HG03342 (cell line): ENCODE data around the gene L1CAM.

Experiments
- ATAC-seq: cut with Tn5 transposase; IDR thresholded peaks from one replicate; pipeline ENCODE4 v1.9.1; 2021; ENCODE audit warnings: mild to moderate bottlenecking, moderate library complexity; ENCODE audit not compliant: unreplicated experiment

L1CAM gene

DNA sequence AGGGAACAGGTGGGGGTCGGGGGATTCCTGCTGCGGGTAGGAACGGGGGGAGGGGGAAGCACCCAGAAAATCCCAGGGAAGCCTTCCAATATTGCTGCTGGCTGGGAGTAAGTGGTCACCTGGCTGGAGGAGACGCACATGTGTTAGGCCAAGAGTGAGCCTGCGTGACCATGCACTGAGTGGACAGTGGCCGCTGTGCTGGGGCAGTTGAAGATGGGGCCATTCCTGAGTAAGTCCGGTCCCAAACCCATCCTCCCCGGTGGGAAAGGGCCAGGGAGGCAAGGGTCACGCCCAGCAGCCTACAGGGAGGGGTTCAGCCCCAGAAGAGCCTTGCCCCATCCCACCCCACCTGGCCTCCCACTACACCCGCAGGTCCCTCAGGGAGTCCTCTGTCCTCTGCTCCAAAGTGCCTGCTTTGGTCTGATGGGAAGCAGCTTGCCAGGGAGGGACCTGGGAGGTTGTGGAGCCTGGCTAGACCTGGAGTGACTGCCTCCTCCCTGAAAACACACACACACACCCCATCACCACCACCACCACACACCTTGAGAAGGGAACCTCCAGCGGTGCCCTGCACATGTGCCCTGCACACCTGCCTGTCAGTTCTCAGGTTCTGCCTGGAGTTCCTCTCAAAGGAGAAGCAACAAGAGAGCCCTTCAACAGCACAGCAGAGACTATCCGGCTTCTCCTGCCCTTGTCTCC lies 6.1 kb downstream of the L1CAM start:
- no peak for ATAC-seq

DNA sequence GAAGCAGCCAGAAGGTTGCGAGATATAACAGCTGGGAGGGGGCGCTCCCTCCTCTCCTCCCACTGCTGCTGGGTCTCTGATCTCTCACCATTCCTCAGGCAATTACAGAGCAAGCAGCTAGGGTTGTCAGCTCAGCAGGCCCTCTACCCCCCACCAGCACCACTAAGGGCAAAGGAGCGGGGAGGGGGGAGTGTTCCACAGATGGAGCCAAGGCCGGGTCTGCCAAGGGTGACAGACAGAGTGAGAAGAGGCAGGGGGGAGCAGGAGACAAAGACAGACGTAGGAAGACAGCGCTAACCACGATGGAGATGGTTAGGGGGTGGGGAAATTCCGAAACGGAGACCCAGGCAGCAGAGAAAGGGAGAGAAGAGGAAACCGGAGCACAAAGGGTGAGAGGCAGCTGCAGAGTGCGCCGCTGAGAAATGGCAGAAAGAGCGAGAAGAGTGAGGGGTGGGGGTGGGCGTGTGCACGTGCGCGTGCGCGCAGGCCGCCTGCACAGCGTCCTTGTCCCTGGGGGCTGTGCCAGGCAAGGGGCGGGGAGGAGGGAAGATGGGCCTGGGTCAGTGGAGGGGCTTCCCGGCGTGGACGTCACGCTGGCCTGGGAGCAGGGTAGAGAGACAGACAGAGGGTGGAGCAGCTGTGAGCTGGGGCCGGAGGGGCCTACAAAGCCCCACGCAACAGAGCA lies 6.9 kb downstream of the L1CAM start:
- ATAC-seq, result no peak

GRCh38 chrX:153878345-153878744 lies 7.6 kb downstream of the L1CAM start:
- no peak for ATAC-seq

- ATAC-seq, result no peak
These were observed 8.3 kb downstream of the L1CAM start for GRCh38 chrX:153877571-153878261.

DNA sequence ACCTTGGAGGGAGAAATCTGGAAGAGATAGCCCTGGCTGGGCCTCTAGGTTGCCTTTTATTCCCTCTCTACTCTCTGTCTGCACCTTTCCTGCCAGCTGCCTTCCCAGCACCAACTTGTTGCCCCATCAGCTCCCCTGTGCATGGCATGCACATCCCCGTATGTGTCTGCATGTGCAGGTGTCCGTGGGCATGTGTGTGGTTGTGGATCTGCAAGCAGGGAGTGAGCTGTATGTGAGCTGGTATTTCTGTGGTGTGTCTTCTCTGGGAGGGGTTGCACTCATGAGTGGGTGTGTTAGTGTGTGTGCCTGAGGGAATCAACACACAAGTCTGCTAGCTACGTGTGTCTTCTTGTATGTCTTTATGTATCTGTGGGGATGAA lies 9.9 kb downstream of the L1CAM start:
- no peak for ATAC-seq

DNA sequence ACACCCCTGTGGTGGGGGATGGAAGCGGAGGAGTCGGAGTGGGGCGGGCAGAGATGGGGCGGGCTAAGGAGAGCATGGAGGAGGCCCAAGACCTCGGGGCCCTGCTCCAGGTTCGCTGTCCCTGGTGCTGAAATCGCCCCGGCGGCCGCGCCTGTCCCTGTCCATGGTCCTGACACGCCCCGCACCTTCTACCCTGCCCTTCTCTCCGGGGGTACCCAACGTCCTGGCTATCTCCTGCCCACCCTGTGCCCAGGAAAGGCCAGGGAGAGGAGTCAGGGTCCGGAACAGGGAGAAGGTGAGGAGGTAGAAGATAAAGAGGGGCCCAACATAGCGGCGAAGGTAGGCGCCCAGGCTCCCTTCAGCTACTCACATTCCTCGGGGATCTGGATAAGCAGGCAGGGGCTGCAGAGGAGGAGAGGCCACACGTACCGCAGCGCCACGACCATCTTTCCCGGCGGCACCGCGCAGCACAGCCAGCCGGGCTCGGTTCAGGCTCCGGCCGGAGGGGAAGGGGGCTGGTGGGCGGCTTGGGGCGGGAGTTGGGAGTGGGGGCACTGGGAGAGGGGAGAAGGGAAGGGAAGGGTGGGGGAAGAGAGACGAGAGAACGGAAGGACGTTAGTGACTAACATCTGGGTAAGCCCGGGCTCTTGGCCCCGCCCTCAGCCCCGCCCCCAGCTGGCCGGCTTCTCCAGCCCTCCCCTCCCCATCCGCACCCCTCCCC lies 10.4 kb downstream of the L1CAM start:
- ATAC-seq, result no peak

GRCh38 chrX:153874366-153875125 lies 11.4 kb downstream of the L1CAM start:
- no peak for ATAC-seq

- no peak for ATAC-seq
These were observed 11.9 kb downstream of the L1CAM start for GRCh38 chrX:153874085-153874365.

- no peak for ATAC-seq
These were observed 12.5 kb downstream of the L1CAM start for GRCh38 chrX:153873282-153874084.

GRCh38 chrX:153871946-153872878 lies 13.8 kb downstream of the L1CAM start:
- no peak for ATAC-seq

DNA sequence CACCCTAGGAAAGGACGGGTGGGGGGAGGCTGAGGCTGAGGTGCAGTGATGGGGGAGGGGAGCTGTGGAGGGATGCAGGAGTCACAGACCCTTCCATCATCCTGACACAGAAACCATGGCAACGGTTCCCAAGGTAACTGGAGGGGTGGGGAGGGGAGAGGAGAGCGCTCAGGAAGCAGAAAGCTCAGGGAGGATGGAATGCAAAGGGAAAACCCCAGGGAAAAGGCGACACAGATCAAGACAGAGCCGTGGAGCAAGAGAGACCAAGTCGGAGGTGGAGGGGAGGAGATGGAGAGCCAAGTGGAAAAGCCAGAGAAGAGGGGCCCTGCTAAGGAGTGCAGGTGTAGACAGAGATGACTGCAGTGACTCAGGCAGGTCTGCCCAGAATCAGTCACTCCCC lies 14.5 kb downstream of the L1CAM start:
- ATAC-seq, result no peak

DNA sequence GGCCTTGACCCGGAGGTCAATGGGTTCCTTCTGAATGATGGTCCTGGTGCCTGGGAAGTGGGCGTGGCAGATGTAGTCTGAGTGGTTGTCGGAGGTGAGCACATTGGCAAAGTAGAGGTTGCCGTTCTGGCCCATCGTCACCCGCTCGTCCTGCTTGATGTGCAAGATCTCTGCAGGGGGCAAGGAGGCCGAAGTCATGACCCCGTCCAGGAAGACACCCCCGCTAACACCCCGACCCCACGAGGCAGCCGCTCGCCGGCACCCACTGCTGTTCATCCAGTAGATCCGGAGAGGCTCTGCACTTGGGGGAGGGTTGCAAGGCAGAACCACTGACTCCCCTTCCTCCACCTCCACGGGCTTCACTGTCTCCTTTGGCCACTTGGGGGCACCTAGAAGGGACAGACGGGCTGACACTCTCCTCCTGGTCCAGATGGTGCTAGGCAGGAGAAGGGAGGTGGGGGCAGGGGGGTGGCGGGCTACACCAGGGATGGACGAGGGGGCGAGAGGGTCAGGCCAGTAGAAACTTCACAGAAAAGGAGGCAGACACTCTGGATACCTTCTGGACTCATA lies 15.1 kb downstream of the L1CAM start:
- ATAC-seq, result no peak

DNA sequence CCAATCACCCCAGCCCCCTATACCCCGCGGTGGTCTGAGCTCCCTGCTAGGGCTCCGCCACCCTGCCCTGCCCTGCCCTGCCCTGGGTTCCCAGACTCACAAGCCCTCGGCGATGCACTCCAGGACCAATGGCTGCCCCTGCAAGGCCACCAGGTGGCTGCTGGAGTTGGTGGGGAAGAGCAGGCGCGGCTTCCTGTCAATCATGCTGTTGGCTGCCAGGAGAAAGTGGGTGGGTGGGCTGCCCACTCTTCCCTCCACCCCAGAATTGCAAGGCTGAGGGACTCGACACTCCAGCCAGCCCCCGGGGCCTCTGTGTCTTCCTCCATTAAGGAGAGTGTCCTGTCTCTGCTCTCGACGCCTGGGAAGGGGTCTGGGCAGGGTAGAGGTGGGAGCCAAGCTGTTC lies 15.7 kb downstream of the L1CAM start:
- ATAC-seq, result no peak

- no peak for ATAC-seq
These were observed 16.3 kb downstream of the L1CAM start for GRCh38 chrX:153869473-153870287.

DNA sequence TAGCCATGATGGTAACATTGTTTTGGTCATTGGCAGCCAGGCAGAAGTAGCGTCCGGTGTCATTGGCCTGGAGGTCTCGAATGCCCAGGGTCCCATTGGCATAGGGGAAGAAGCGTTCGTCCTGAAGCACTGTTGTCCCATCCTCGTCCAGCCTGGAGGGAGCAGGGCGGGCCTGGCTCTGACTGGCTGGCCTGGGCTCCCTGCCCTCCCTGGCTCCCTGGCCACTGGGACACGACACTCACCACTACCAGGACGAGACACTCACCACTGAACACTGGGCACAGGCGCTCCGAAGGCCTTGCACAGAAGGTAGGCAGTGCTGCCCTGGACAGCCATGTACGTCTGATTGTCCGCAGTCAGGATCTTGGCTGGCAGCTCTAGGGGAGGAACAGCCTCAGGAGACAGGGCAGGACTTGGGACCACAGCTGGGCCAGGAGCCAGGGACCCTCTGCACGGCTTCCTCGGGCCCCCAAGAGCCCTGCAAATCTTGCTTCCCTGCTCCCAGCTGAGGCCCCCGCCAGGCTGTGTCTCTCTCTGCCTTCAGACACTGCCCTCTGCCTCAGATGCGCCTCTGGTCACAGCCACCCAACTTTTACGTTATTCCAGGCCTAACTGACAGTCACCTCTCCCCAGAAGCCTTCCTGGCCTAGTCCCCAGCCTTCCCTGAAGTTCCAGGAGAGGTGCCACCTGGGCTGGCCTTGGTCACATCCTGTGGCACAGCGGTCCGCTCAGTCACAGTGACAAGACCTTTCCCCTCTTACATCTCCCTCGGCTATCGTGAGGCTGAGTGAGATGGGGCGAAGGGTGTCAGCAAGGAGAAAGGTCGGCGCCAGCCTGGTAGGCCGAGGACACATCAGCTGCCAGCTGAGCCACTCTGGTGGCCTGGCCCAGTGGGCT lies 17.1 kb downstream of the L1CAM start:
- no peak for ATAC-seq

DNA sequence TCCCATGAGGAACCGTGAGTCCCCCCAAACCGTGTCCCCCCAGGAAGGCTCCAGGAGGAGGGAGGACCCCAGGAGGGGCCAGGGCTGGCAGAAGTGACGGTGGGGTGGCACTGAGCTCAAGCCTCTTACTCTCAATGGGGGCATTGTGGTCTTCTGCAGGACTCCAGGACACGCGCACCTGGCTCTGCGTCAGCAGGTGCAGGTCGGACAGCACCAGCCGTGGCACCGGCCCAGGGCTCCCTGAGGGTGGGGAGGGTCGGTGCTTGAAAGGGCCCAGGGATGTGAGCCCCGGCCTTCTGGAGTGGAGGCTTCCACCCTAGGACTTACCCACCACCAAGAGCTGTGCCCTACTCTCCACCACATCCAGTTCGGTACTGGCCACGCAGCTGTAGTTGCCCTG lies 18.3 kb downstream of the L1CAM start:
- no peak for ATAC-seq

- ATAC-seq, result no peak
These were observed 18.8 kb downstream of the L1CAM start for GRCh38 chrX:153867139-153867538.
